HG02571 (cell line): ENCODE results near the gene NOC2L.

Experiments
- ATAC-seq: cut with Tn5 transposase; IDR thresholded peaks from one replicate; pipeline ENCODE4 v1.9.1; 2021; ENCODE audit warnings: mild to moderate bottlenecking, moderate library complexity; ENCODE audit not compliant: unreplicated experiment

NOC2L gene

GRCh38 chr1:975896-976683 lies 17.0 kb upstream of the NOC2L start:
- no peak for ATAC-seq

- no peak for ATAC-seq
These were observed 16.3 kb upstream of the NOC2L start for GRCh38 chr1:975365-975764.

DNA sequence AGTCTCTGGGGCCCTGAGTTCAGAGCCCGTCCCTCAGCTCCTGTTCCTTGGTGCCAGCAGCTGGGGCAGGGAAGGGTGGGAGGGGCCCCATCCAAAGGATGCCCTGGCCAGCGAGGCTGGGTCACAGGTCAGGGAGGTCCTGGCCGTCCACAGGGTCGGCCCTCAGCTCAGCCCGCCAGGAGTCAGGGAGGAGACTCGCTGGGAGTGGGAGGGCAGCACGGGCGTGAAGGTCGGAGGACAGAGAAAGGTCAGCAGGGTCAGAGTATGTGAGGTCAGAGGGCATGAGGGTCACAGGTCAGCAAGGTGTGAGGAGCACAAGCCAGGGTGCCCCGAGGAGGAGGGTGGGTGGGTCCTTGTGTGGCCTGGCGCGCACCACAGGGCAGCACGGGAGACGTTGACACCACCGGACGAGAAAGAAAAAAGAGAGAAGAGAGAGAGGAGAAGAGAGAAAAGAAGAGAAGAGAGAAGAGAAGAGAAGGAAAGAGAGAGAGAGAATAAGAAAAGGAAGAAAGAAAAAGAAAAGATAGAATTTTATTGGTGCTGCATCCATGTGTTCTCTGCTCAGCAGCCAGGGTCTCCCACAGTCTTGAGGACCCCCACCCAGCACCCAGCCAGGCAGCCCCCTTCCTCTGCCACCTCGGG lies 15.8 kb upstream of the NOC2L start:
- no peak for ATAC-seq

DNA sequence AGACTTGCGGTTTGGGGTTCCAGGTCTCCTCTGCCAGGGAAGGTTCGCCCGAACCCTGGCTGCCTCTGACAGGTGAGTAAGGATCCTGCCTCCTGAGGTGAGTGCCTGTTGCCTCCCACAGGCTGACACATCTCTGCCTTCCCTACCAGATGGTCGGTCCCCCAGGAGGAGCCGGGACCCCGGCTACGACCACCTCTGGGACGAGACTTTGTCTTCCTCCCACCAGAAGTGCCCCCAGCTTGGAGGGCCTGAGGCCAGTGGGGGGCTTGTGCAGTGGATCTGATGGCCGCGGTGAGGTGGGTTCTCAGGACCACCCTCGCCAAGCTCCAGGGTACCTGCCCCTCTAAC lies 15.2 kb upstream of the NOC2L start:
- ATAC-seq, result no peak

- no peak for ATAC-seq
These were observed 14.6 kb upstream of the NOC2L start for GRCh38 chr1:973459-974292.

DNA sequence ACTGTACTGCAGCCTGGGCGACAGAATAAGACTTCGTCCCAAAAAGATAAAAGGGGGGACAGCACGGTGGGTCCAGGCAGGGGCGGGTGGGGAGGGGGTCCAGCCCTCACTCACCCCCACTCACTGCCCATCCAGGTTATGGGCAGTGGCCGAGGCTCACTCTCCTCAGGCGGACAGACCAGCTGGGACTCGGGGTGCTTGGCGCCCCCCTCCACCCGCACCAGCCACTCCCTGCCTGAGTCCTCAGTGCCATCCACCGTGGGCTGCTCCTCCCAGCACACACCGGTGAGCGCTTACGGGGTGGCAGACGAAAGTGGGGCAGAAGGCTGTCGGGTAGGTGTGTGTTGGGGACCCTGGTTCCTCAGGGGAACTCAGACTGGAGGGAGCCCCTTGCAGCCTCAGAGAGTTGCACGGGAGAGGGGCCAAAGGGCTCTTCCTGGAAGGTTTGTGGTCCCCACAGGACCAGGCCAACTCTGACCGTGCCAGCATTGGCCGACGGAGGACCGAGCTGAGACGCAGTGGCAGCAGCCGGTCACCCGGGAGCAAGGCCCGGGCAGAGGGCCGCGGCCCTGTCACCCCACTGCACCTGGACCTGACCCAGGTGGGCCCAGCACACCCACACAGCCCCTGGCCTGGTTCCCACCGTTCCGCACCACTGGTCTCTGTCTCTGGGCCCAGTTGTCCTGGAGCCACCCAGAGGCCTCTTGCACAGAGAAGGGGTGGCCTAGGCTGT lies 13.8 kb upstream of the NOC2L start:
- no peak for ATAC-seq

DNA sequence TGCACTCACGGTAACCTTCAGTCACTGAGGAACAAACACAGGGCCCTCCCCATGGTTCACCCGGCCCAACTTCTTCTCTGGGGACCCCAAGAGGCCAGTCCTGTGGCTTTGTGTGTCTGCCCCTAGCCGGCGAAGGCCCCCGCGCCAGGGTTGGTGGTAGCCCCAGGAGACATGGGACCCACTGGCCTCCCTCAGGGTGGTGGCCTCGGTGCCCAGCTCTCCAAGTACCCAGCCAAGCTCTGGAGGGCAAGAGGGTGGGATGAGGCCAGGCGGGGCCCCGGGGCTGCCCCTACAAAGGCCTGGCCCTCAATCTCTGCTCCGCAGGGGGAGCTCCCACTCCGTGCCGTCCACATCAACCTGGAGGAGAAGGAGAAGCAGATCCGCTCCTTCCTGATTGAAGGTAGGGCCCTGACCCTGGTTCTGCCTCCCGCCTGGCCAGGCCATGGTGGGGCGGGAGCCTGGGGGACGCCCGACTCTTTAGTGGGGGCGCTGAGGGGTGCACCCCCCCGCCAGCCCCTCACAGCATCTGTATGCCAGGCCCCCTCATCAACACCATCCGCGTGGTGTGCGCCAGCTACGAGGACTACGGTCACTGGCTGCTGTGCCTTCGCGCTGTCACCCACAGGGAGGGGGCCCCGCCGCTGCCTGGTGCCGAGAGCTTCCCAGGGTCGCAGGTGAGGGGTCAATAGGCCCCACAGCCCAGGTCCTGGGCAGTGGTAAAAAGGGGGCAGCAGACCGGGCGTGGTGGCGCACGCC lies 12.9 kb upstream of the NOC2L start:
- no peak for ATAC-seq

GRCh38 chr1:970973-971730 lies 12.1 kb upstream of the NOC2L start:
- ATAC-seq, result no peak

GRCh38 chr1:970242-970972 lies 11.4 kb upstream of the NOC2L start:
- no peak for ATAC-seq

- ATAC-seq, result no peak
These were observed 10.3 kb upstream of the NOC2L start for GRCh38 chr1:969260-969855.

GRCh38 chr1:967466-968343 lies 8.6 kb upstream of the NOC2L start:
- no peak for ATAC-seq

DNA sequence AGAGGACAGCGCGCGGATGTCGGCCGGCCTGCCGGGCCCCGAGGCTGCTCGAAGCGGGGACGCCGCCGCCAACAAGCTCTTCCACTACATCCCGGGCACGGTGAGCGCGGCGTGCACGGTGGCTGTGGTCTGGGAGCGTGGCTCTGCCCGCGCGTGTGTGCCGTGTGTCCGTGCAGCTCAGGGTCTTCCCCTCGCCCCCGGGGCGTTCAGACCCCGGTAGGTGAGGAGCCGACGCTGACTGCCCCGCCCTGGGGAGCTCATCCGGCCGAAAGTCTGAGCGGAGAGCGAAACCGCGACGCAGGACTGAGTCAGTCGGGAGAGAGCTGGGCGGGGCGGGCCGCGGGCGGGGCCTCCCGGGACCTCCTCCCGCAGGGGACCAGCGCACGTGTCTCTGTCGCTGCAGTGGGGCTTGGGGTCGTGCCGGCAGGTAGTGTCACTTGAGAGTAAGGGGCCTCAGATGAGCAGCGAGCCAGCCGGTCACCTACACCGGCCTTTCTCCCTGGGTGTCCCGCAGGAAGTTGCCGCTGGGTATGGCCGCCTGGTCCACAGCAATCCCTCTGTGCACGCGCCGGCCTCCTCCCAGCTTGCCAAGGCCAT lies 7.7 kb upstream of the NOC2L start:
- no peak for ATAC-seq

GRCh38 chr1:966135-966703 lies 7.2 kb upstream of the NOC2L start, which contains the start of gene PLEKHN1:
Gene PLEKHN1, plus strand, starts transcription at chr1:966482. Its CDS starts 50 bp downstream, at chr1:966532.
- no peak for ATAC-seq

DNA sequence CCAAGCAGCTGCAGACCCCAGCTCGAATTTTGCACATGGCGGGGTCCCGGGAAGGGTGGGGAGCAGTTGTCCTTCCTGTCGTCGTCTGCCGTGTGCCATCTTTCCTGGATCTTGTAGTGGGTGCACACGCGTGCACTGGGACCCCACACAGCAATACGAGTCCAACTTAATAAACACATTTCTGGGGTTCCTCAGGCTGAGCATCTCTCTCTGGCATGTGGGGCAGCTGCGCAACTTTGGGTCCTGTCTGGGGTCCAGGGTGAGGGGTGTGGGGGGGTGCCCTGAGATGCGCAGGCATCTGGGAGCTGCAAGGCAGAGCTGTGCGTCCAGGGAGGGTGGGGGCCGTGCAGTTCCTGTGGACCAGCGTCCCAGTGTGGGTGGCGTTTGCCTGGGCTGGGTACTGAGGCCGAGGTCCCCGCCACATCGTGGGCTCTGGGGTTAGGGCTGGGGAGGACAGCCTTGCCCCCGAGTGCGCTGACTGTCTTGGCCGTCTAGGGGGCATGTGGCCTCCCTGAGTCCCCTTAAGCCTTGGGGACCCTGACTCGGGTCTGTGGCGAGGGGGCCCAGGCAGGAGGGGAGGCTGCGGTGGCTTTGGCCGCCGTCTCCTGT lies 6.6 kb upstream of the NOC2L start:
- ATAC-seq, result no peak

GRCh38 chr1:964691-965525 lies 5.9 kb upstream of the NOC2L start:
- ATAC-seq, result no peak
